NCI-H524 (cell line): Measurements from ENCODE around the gene IKZF1.

Source experiments
- DNase-seq, 2 experiments: peaks; one replicate each; lab custom pipeline; 2025; lab: John Stamatoyannopoulos, UW

The IKZF1 gene

DNA sequence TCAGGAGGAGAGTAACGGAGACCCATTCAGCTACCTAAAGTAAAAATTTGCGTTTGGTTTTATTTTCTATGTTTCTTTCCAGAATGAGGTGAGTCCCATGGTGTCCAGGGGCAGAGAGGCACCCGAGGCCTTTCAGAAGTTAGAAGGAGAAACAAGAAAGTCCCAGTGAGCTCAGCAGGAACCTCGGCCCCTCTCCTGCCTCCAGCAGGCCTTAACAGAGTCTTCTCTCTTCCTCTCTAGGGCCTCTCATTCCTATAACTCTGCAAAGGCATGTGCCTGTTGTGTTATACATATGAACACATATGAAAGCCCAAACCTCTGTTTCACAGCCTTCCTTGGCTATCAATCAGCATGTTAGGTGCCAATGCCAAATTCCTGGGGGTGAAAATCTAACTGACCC is 20.8 kb upstream of the IKZF1 start:
- no peak for DNase-seq

DNA sequence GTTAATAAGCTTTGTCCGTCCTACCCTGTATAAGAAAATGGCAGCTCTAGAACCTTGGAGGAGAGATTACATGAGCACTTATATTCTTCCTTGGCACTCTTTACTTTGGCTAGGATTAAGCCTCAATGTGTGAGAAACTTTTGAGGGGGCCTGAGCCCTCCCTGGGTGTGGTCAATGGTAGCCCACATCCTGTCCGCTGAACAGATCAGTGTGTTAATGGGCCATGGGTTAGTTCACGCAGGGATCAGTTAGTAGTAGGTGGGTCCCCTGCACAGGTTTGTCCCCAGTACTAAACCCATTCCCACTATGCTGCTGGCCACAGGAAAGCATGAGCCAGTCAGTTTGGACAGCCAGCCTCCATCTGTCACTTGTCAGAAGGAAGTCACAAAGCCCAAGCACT is 20.2 kb upstream of the IKZF1 start:
- DNase-seq, result peak in 1 of 2 experiments; percentile 41

DNA sequence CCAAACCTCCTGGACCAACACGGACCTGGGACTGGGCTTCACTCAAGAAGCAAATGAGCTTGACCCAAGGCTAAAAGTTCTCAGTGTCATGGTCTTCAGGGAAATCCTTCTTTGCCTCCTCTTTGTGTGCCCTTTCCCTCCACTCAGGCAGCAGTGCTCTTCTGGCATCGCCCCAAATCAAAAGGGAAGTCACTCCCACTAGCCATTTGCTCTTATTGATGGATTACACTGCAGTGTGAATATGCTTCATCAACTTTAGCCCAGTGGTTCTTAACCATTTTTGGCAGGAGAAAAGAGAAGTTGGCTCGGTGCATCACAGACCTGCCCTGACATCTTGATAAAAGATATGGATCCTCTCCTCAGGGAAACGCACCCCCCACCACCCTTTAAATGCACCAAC is 19.2 kb upstream of the IKZF1 start:
- DNase-seq, result no peak

DNA sequence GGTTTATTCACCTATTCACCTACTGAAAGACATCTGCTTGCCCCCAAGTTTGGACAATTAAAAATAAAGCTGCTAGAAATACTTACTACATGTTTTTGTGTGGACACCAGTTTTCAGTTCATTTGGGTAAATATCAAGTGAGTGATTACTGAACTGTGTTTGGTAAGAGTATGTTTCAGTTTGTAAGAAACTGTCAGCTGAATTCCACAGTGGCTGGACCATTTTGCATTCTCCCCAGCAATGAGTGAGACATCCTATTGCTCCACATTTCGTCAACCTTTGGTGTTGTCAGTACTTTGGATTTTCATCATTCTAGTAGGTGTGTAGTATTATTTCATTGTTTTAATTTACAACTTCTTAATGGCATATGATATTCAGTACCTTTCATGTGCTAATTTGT is 17.4 kb upstream of the IKZF1 start:
- DNase-seq, result no peak

DNA sequence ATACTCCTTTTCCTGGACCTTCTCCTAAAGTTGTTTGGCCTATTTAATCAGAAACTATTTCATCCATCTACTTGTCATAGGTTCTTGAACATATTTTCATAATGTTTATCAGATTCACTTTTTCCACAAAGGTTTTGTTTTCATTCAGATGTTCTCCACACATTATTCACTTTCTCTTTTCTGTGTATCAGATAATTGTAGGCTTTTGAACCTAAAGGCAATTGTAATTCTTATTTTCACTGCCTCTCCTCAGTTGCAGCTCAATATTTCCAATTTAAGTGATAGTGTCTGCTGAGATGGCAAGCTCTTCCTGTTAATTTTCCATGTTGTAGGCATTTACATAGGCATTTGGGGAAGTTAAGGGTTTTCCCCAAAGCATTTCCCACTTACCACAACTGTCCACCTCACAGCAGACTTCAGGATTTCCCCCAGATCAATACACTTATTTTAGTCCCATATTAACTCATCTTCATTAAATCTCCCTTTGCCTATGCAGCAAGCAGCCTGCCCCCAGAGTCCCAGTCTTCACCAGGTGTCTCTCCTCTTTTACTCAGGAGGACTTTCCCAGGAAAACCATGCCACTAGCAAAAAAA is 12.3 kb upstream of the IKZF1 start:
- no peak for DNase-seq

DNA sequence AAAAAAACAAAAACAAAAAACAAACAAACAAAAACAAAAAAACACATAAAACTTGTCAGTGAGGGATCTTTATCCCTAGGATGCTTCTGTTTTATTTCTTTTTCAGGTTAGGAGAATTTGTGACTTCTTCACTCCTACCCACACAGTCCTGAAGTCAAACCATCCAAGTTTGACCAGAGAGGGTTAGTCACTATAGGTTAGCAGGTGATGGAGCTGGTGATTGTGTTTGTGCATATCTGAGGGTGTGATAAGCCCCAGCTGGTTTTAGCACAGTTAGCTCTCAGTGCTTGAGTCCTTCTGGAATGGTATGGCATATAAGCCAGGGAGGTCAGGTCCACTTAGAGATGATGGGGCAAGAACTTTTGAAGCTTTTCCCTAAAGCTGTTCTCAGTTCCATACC is 11.8 kb upstream of the IKZF1 start:
- DNase-seq, result no peak

DNA sequence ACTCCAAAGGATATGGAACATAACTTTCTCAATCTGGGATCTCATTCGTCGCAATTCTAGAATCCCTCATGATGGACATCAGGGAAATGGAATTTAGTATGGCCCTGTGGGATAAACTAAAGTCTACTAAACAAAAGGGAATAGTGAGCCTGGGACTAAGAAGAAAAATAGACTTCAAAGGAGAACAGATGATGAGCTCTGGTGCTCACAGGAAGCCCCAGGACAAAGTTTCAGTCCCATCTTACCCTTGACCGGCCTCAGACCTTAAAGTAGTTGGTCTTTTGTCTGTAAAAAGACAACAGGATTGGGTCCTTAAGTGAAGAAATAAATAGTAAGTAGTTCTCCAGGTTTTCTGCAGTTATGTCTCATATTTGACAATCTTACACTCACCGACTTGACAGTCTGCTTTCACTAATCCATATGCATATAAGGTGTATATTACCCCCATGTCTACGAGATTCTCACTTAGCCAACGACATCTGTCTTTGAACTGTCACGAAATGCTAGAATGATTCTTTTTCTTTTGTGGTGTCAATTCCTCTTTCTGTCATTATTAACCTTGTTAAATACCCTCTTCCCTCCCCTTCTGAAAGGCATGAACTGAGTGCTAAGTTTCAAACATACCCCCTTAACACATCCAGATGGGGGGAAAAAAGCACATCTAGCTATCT is 10.9 kb upstream of the IKZF1 start:
- no peak for DNase-seq

DNA sequence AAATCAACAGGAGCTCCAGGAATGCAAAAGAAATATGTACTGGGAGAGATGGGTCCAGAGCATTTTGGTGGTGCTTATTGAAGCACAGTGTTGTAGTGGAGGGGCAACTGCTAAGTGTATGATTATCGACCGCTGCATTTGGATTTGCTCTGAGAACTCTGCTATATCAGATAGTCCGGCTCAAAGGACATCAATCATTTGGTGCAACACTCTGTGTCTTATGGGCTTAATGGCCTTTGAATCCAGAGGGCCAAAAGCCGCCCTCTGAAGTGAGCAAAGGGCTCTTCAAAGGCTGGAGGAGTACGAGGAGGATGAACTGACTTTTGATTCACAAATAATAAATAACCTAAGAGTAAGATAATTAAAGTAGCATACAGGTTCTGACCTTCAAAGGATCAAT is 9.4 kb upstream of the IKZF1 start:
- no peak for DNase-seq

DNA sequence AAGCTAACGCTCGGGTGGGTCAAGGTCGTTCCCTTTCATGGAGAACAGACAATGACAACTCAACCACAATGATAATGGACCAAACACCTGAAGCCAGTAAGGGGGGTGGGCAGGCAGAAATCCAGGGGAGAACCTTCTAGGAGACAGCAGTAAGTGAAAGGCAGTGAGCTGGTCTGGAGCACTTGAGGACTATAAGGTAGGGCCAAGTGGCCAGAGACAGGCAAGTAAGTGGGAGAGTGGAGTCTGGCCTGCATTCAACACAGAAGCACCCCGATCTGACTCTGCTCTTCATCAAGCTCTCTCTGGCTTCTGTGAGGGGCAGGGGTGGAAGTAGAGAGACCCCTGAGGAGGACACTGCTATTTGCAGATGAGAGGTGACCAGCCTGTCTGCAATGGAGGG is 7.7 kb upstream of the IKZF1 start:
- DNase-seq, result no peak

DNA sequence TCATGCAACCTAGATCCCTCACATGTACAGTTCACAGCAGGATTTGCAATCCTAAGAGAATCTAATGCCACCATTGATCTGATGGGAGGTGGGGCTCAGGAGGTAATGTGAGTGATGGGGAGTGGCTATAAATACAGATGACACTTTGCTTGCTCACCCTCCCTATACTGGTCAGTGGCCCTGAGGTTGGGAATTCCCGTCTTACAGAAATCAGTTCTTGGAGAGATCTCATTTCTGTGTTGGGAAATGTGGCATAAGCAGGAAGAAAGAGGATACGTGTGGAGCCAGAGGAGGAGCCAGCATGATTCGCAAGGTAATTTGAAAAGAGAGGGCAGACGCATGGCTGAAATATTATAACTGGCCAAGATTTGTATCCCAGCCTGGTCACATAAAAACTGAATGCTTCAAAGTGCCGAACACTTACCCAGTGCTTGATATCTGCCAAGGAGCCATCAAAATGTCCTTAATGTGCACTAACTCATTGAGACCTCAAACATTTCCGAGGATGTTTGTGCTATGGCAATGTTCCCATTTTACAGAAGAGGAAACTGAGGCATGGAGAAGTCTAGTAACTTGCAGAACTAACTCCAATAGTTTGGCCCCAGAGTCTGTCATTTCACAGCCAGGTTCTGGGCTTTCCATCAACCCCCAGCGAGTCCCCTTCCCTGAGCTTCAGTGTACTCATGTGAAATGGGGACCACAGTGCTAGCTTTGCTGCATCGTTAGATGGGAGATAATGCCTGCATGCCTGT is 5.5 kb upstream of the IKZF1 start:
- no peak for DNase-seq

DNA sequence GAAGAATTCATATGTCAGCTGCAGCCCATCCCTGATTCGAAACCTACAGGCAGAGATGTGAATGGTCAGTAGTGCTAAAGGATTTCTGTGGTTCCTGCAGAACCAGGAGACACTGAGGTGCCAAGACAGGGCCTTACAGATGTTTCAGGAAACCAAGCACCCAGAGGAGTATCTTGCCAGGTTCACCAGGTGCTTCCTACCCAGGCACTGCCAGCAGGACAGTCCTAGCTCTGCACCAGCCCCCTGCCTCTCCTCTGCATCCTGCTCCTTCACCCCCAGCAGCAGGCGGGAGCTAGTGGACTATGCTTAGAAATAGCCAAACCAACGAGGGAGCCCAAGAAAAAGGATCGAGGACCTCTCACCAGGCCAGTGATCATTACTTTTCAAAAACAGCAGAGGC is 4.2 kb upstream of the IKZF1 start:
- DNase-seq, result no peak

DNA sequence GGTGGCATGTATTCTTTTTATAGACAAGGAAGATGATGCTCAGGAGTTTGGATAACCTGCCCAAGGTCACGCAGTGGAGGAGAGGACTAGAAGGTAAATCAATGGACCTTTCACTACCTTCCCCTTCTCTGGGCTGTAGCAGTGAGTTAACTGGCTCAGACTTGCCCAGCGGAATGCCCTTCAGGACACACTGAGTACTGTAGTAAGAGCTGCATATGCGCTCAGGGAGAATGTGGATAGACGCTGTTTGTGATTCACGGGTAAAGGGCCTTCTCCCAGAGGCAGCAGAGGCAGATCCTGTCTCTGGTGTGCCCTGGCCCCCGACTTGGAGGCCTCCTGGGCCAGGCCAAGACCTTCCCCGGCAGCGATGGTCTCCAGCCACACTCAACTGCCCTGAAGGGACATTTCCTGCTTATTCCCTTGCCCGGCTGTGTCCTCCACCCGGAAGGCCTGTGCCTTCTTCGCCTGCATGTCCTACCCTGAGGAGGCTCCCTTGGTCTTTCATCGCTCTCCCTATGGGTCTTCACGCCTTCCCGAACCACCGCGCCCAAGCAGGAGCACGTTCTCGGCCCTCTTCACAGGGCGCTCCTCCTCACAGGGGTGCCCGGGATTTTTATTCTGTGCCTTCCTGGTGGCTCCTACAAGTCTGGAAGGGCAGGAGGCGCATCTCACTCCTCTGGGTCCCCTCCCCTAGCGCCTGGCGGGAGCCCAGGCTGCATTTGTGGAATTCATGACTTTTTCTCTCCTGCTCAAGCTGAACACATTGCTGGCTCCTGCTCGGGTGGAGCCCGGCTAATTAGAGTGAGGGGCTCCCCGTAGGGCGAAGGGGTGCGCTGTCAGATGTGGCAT is 1.8 kb upstream of the IKZF1 start:
- no peak for DNase-seq

DNA sequence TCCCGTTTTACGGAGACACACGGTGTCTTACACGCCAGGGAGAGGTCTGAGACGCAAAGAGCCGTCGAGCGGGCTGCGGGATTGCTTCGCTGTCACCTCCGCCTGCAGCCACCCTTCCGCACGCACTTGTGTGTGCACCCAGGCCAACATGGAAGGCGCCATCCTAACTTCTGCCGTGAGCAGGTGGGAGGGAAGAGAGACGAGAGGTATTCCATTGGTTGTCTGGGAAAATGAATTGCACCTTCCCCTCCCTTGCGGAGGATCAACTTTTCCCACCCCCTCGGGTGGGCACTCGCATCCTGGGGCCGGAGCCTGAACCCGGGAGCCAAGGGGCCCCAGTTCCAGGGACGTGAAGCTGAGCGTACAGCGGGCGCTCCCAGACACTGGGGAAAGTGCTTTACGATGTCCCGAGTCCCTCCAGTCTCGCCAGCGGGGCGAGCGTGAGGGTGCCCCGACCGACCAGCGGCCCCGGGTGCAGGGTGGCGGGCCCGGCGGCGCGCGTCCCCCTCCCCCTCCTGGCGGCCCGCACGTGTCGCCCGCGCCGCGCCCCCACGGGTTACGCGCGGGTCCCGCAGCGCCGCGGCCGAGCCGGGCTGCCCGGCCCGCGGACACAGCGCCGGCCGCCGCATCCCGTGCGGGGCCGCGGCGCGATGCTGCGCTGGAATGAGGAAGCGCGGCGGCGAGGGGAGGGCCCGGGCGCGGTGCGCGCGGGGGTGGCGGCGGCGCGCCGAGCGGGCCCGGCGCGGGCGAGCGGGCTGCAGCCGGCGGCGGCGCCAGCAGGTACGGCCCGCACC is 984 bp upstream of the IKZF1 start:
- DNase-seq, result no peak

DNA sequence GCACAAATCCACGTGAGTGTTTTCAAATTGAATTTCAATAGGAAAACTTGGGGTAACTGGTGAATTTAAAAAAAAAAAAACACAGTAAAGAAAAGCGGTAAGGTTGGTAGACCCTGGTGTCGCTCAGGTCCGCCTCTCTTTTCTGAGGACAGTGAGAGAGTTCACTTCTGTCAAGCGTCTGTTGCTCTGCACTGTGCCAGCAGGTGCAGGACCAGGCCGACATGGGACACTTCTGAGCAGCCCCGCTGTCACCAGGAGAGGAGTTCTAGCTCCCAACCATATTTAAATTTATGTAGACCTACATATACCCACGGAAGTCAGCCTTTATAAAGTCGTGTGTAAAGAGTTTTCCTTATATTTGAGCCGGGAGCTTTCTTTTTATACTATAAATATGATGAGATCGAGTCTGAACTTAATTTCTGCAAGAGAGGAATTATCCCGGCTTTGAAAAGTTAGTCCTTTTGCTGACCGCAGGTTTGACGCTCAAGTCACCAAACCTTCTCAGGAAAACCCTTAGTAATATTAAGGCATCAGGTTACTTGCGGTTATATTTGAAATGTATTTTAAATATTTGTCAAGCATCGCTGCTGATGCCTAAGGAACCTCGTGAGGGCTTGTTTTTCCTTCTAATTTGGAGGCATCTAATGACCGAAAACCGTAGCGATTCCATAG is 531 bp downstream of the IKZF1 start:
- DNase-seq, result peak in 1 of 2 experiments; percentile 24

DNA sequence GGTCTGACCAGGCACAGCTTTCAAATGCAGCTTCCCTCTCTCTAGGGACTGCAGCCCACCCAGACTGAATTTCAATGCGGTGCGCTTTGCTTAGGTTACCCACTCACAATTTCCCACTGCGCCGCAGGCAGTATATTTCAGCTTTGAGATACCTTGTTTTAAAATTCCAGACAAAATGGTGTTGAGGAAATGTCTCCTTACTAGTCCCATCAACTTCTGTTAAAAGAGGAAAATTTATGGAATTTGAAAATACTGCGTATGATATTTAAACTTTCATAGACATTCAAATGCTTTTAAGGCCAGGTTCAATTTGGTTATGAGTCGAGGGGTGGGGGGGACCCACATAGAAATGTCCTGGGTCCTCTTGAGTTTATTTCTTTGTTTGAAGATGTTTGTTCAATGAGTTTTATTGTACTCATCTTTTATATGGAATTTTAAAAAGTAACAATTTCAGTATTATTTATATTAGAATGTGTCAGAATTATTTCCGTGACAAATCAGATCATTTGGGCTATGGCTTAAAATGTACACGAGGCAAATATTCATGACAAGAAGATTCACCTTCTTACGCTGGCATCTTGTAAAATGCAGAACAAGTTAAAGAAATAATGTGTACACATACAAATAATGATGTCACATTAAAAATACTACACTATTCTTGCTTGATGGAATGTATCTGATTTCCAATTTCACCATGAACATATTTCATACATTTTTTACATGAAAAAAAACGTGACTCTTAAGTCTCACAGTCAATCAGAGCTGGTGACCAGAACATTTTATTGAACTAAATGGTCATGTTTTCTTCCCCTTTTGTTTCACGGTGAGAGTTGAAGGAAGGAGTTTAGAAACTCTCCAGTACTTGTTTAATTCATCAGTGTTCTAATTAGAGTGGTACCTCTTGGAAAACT is 1.3 kb downstream of the IKZF1 start:
- no peak for DNase-seq

DNA sequence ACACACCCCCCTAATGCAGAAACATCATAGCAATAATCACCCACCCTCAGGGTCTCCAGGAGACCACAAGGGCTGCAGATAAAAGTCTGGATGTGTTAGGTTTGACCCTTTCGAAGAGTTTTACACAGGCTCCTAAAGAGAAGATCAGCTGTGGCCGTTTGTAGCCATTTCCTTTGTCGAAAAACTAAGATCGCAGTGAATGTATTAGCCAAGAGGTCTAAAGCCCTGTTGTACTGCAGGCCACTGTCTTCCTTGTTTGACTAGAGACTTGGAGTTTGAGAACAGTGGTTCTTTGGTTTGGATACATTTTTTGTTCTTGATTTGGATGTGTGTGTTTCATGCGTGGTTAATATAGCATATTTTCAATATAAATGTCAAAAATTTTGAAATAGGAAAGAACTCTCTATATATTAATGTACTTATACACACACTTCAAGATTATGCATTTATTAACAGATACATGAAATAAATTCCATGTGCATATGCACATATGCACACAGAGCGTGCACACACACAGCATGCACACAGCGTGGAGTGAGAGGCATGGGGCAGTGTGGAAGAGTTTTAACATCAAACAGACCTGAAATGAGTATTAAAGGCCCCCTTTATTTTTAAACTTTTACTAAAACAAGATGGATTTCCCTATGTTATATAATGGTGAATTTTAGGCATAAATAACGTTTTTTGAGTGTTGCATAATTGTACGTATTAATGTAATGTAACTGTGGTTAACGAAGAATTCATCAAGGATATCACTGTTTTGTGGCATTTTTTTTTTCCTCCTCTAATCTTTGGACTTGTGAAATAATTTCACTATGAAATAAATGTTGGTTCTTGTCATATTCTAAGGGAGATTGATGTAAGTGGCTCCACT is 2.2 kb downstream of the IKZF1 start:
- no peak for DNase-seq

DNA sequence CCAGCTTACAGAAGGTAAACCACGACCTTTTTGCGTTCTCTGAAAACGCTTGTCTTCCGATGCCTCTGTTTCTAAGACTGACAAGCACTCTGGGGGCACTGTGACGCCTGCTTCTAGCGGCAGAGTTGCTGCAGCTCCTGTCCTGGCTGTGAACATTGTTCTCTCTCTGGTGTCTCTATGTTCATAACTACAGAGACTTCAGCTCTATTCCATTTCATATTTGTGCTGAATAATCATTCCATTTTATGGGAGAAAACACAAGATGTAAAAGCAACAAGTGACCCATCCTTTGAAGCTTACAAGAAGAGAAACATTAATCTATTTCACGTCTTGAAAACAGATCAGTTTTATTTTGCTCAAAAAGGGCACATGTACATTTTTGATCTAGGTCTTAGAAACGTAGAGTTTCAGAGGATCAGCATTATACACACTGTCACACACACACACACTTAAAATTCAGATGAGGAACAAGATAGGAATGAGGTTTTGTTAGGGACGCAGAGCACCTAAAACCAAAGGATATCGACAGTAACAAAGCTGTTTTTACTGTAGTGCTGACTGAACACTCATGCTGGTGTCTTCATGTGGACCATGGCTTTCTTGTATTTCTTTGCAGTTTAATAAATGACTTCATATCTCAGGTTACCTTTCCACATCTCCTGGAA is 3.0 kb downstream of the IKZF1 start:
- DNase-seq, result no peak

DNA sequence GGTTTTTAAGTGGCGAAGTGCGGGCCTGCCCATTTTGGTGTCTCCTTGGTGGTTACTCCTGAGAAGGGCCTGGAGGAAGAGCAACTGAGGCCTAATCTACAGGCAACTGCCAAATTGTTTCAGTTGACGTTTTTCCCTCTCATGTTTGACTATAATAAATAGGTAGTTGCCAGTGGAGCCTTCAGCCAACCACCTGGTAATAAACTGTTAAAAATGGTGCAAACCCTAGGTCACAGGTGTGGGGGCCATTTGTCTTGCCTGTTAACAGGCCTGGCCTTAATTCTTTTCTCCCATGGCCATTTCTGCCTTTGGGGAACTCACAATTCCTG is 3.7 kb downstream of the IKZF1 start:
- no peak for DNase-seq
